Hematopoietic multipotent progenitor cell treated with erythropoietin and hydrocortisone succinate and interleukin-3 and kit ligand, for 6 days (in vitro differentiated cells): Measurements from ENCODE around the gene HOPX.
"Not testable (repeated sequence)": the region's sequence is repeated elsewhere in the genome, so short reads cannot be mapped to it uniquely, and the experiment has no call there.

Experiments
- DNase-seq: peaks from one replicate; pipeline ENCODE4 v3.0.0-alpha.2; 2015

Gene HOPX

GRCh38 chr4:56686537-56687231 lies 5.6 kb upstream of the HOPX start:
- DNase-seq = no peak

DNA sequence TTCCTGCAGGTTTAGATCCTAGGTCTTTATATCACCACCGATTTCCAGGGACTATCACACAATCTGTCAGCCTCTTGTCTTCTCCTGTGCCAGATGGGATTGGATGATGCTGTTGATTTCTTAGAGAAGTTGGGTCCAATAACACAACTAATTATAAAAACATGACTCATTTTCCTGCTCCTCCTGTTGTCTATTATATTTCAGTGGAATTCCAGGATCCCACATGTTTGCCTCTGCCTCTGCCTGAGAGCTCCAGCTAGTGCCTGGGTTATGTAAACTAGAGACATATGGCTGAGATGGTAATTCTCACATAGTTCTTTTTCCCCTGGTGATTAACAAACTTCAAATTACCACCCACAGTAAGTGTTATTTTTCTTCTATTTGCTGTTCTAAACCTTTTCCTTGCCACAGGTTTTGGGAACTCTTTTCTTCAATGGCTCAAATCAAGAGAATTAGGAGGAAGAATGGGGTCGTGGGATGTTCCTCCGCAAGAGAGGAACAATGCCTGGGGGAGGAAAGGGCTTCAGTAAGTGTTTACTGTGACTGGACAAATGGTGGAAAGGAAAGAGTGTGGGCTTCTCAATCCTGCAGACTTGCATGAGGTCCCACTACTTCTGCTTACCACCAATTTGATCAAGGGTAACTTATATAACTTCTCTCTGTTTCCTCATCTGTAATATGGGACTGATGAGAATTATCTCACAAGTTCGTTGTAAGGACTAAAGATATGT lies 3.4 kb upstream of the HOPX start:
- no peak for DNase-seq

GRCh38 chr4:56683455-56683854 lies 2.4 kb upstream of the HOPX start:
- DNase-seq = no peak

- no peak for DNase-seq
Measured at GRCh38 chr4:56681853-56682525, 893 bp upstream of the HOPX start.

DNA sequence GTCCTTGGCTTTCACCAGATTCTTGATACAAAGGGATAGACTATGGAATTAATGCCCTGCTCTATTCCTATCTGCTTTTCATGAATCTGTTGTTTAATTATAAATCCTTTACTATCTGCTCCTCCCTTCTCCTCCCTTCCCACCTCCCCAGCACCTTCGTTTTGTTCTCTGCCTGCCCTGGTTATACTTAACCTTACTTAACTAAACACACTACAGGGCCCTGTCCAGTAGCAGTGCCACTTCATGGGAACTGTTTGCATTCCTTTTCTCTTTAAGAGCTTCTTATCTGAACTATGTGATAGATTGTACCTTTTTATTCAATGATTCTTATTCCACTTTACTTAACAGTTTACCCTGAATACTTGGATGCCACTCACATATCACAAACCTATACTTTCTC lies 830 bp downstream of the HOPX start:
- no peak for DNase-seq

DNA sequence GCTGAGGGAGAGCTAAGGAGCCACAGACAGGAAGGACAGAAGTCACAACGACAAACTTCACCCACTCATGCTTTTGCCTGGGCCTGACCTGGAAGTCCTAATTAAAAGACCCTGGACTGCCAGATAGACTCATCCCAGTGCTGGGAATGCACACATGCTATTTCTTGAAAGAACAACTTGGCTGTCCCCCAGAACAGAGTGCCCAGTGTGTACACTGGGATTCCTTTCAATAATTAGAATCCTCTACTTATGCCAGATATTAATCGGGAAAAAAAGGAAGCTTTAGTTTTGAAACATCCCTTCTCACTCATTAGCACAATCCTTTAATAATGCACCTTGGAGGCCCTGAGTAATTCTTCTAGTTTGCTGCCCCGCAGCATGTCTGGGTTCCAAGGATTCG lies 3.4 kb downstream of the HOPX start:
- DNase-seq = no peak

- DNase-seq = no peak
Measured at GRCh38 chr4:56674984-56675383, 6.1 kb downstream of the HOPX start.

DNA sequence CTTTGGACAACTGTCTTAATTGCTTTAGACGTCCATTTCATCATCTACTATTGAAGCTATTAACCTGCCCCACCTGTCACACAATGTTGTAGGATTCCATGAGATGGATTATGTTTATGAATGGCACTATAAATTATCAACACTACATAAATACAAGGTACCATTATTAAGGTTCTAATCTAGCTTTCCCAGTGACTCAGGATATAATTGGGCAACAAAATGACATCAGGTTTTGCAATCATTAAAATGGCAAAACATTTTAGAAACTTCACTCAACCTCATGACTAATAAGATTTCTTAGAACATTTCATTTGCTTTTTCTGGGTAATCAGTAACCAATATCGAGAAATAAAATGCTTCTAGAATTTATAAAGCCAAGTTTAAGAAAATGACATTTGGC lies 9.2 kb downstream of the HOPX start:
- no peak for DNase-seq

GRCh38 chr4:56671373-56671772 lies 9.7 kb downstream of the HOPX start:
- no peak for DNase-seq

DNA sequence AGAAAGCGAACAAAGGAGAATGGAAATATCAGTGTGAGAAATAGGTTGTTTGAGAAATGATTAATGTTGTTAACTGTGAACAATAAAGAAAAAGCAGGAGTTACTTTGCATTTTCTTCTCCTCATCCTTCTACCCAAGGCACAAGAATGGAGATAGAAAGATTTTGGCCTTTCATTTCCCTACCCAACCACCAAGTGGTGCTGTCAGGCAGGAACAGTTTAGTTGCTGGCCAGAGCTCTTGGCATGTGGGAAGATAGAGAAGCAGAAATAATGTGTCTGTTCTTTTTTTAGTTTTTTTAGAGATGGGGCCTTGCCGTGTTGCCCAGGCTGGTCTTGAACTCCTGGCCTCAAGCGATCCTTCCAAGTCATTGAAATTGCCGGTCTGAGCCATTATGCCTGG lies 12.8 kb downstream of the HOPX start:
- no peak for DNase-seq

- not testable (repeated sequence) for DNase-seq
Measured at GRCh38 chr4:56667396-56667795, 13.7 kb downstream of the HOPX start.

DNA sequence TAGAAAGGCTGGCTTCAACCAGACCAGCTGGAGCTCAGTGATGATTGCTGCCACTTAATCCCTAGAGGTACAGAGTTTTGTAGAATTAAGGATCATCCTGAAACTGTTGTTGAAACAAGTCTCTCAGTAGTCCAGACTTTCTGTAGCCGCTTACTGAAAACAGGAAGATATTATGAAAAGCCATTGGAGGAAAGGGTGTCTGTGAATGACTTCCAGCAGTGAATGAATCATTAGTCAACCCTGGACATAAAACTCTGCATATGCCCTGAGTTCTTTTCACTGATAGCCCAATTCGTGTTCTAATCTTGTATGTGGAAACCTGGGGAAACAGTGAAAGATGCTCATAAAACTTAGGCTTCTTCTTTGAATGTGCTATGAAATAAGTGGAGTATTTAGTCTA lies 14.8 kb downstream of the HOPX start:
- DNase-seq = no peak

DNA sequence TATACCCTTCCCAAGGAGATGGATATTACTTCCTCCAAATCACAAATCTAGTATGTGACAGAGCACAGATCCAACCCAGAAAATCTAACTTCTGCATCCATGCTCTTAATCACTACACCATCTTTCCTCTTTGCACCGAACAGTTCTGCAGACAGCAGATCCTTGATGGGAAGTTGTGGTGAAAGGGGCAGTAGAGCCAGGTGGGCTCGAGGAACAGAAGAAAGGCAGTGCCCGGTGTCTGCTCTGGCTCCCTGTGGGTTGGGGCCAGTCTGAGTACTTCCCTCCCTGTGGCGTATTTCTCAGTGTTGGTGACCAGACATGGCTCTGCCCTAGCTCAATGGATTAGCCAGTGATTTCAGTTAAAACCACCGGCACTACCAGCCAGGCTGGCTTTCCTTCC lies 15.3 kb downstream of the HOPX start:
- DNase-seq = no peak

DNA sequence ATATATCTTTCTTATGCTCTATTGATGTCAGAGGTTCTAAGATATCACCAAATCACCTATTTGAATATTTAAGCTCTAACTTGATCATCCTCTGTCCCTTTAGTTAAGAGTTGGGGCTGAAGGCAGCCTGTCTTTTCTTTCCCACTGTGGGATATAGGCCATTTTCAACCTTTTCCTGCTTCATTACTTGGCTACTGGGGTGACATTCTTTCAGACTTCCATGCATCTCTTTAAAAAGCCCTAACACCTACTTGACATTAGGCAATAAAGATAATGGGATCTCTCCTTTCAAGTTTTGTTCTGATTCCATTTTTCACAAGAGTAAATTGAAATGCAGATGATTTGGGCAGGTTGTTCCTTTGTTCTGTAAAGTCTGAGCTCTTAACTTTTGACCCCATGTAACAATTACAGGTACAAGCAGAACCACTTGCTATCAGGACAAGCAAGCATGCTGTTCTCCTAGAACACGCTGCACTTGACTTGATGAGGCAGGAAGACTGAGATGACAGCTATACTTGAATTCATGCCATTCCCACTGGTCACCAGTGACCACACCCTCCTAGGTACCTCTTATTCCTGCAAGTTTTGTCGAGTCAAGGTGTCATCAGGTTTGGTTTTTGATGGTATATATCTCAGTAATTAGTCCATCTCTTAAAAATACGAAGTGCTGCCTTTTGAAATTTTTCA lies 18.2 kb downstream of the HOPX start:
- no peak for DNase-seq

DNA sequence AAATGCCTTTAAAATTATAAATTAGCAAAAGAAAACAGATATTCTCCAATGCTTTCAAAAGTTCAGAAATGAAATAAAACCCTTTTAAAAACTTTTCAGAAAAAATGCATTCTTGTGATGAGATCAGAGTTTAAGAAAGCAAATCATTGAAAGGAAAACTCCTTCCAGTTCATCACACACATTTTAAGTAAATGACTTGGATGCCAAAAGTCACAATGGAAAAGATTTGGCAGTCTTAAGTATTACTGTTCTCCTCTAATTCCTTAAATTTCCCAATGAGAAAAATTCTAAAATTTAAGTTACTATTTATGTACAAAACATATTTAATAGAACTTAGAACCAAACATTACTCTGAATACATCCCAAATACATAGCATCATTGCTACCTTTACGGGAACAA lies 21.1 kb downstream of the HOPX start:
- DNase-seq = no peak

- DNase-seq = no peak
Measured at GRCh38 chr4:56658528-56658927, 22.6 kb downstream of the HOPX start.

DNA sequence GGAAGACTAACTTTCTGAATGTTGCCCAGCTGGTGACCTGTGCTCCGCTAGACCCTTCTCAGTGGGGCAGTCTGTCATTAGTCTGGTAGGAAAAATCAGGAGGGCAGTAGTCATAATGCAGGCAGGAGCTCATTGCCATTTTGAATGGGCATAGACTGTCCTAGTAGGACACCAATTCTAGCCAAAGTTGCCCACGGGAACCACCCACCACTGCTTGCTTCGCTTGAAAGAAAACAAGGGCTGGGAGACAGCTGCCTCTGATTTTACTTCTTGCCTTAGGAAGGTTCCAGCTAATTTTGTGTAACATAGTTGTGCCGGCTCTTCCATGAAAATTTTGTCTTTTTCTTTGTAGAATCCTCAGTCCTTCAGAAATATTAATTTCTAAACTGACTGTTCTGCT lies 23.3 kb downstream of the HOPX start:
- DNase-seq = no peak

DNA sequence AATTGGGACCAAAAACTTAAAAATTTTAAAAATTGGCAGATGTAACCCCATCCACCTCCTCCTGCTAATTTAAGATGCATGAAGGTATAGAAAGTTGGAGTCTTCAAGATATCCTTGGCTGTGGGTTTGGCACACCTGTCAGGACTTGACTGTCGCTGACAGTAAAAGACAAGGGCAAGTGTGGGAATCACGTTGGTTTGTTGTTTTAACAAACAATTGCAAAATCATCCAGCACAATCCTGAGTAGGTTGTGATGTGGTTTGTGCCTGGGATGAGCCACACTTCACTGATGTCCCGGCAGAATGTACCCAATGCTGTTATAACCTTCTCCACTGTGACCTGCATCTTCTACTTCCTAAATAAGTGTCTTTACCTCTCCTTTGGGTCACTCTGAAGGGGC lies 24.0 kb downstream of the HOPX start:
- DNase-seq = no peak

GRCh38 chr4:56656346-56656643 lies 24.8 kb downstream of the HOPX start:
- peak; percentile 28 for DNase-seq

DNA sequence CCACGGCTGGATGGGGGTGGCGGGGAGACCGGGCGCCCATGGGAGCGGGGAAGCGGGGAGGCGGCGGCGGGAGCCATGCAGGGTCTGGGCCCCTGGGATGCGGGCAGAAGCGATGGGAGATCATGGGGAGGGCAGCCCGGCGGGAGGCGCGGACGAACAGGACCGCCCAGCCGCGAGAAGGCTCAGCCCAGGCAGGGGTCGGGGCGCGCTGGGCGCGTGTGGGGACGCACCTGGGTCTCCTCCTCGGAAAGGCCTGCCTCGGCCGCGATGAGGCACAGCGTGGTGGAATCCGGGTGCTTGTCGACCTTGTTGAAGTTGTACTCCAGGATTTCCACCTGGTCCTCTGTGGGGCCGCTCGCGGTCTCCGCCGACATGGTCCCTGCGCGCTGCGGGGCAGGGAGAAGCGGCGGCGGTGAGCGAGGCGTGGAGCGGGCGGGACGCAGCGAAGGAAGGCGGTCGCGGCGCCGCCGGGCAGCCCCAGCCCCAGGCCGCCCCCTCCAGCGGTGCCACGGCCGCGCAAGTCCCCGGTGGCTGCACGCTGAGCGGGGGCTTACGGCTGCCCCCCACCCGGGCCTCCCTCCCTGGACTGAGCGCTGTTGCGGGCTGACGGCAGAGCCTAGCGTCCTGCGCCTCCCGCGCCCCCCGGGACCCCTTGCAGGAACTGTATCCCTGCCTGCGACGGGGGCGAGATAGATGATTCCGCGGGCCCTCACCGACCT lies 25.3 kb downstream of the HOPX start:
- peak; percentile 5 for DNase-seq

GRCh38 chr4:56655209-56655626 lies 25.9 kb downstream of the HOPX start:
- peak; percentile 5 for DNase-seq

DNA sequence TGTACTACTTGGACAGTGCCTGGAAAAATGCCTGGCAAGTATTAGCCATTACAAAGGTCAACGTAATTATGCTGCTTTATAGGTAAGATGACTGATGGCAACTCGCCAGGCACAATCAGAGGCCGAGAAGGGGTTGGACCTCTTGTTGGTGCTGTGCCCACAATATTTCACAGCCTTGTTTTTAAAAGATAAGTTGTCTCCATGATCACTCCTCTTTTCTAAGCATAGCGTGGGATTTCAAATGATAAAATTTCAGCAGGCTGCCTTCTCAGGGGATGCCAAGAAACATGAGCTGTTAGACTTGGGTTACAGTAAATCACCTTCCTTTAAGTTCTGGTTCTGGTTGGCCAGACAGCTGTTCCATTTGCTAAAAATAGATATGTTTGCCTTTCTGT lies 26.9 kb downstream of the HOPX start:
- peak; percentile 14 for DNase-seq
